Neural cell (in vitro differentiated cells): ENCODE results near the gene PRKG1. TPM values are rescaled to one million over a fixed set of nuclear protein-coding genes. Genes with fewer than 3 reads are reported as not detected.
A peak's percentile ranks its signal among the peaks of the same experiment; 100 is the strongest.

ENCODE experiments used
- H2AFZ ChIP-seq: fragments of 200-600, 300-800 bp; sonication (generic), shearing (Covaris generic); 2 replicates; pipeline ENCODE4 v1.6.0; 2014; ENCODE audit warnings: low read depth, mild to moderate bottlenecking, antibody characterized with exemption, low read length, moderate library complexity
- H3F3A ChIP-seq: fragments of 200-600 bp; shearing (Covaris generic); 2 replicates; pipeline ENCODE4 v1.6.1; 2016; ENCODE audit warnings: mild to moderate bottlenecking, moderate library complexity, mixed read lengths, antibody characterized with exemption, low read length; ENCODE audit not compliant: insufficient read depth, poor library complexity, severe bottlenecking
- H3K27ac ChIP-seq: fragments of 200-600, 300-800 bp; sonication (generic), shearing (Covaris generic); 2 replicates; pipeline ENCODE4 v1.5.1; 2014; ENCODE audit warnings: mild to moderate bottlenecking, low read length, moderate library complexity
- H3K27me3 ChIP-seq: fragments of 300-800, 200-600 bp; sonication (generic), shearing (Covaris generic); 2 replicates; pipeline ENCODE4 v1.6.0; 2014; ENCODE audit warnings: mild to moderate bottlenecking, low read depth, low read length, moderate library complexity; ENCODE audit not compliant: insufficient read depth
- H3K36me3 ChIP-seq: fragments of 300-800, 200-600 bp; sonication (generic), shearing (Covaris generic); 2 replicates; pipeline ENCODE4 v1.5.1; 2014; ENCODE audit warnings: mild to moderate bottlenecking, antibody characterized with exemption, low read length, moderate library complexity; ENCODE audit not compliant: insufficient read depth
- H3K4me2 ChIP-seq: fragments of 300-800, 200-600 bp; sonication (generic), shearing (Covaris generic); 2 replicates; pipeline ENCODE4 v1.6.0; 2014; ENCODE audit warnings: mild to moderate bottlenecking, low read length
- H3K4me3 ChIP-seq: fragments of 300-800, 200-600 bp; sonication (generic), shearing (Covaris generic); 2 replicates; pipeline ENCODE4 v1.5.1; 2014; ENCODE audit warnings: mild to moderate bottlenecking, low read length, moderate library complexity
- H3K79me2 ChIP-seq: fragments of 200-600 bp; shearing (Covaris generic); replicated peaks from 2 replicates; pipeline ENCODE4 v1.6.0; 2014; ENCODE audit warnings: mild to moderate bottlenecking, low read length, moderate library complexity; ENCODE audit not compliant: insufficient read depth
- H3K9ac ChIP-seq: fragments of 300-800, 200-600 bp; sonication (generic), shearing (Covaris generic); 2 replicates; pipeline ENCODE4 v1.6.1; 2016; ENCODE audit warnings: mild to moderate bottlenecking, low read length, mixed read lengths
- H3K9me2 ChIP-seq: fragments of 200-600 bp; shearing (Covaris generic); 2 replicates; pipeline ENCODE4 v1.6.1; 2016; ENCODE audit warnings: mild to moderate bottlenecking, low read length, mixed read lengths; ENCODE audit not compliant: insufficient read depth
- H3K9me3 ChIP-seq: fragments of 200-600, 300-800 bp; sonication (generic), shearing (Covaris generic); 2 replicates; pipeline ENCODE4 v1.6.1; 2016; ENCODE audit warnings: mild to moderate bottlenecking, mixed run types, low read length, moderate library complexity, mixed read lengths
- H4K20me1 ChIP-seq: fragments of 200-600 bp; shearing (Covaris generic); 2 replicates; pipeline ENCODE4 v1.6.1; 2016; ENCODE audit warnings: mild to moderate bottlenecking, mixed run types; ENCODE audit not compliant: insufficient read depth
- CTCF ChIP-seq: fragments of 450-650 bp; IDR thresholded peaks from 2 replicates; pipeline ENCODE4 v1.5.1; 2014; ENCODE audit warnings: antibody characterized with exemption, mild to moderate bottlenecking, moderate library complexity; ENCODE audit not compliant: poor library complexity, severe bottlenecking
- EP300 ChIP-seq: fragments of 450-650 bp; conservative IDR thresholded peaks from 2 replicates; pipeline ENCODE4 v1.6.1; 2014; ENCODE audit warnings: antibody characterized with exemption, mild to moderate bottlenecking, moderate library complexity; ENCODE audit not compliant: poor library complexity, severe bottlenecking
- EZH2 ChIP-seq: fragments of 200-600, 300-800 bp; shearing (Covaris generic), sonication (generic); IDR thresholded peaks from 2 replicates; pipeline ENCODE4 v1.6.1; 2014; ENCODE audit warnings: antibody characterized with exemption, low read length, borderline replicate concordance, mild to moderate bottlenecking; ENCODE audit not compliant: insufficient read depth, poor library complexity, severe bottlenecking
- MXI1 ChIP-seq: fragments of 450-650 bp; conservative IDR thresholded peaks from 2 replicates; pipeline ENCODE4 v1.6.1; 2014; ENCODE audit warnings: antibody characterized with exemption, mild to moderate bottlenecking; ENCODE audit not compliant: poor library complexity, severe bottlenecking
- POLR2AphosphoS5 ChIP-seq: IDR thresholded peaks from 2 replicates; pipeline ENCODE4 v1.6.1; 2012
- RAD21 ChIP-seq: fragments of 450-650 bp; conservative IDR thresholded peaks from 2 replicates; pipeline ENCODE4 v1.6.1; 2014; ENCODE audit warnings: antibody characterized with exemption, mild to moderate bottlenecking, moderate library complexity
- SMC3 ChIP-seq: fragments of 450-650 bp; conservative IDR thresholded peaks from 2 replicates; pipeline ENCODE4 v1.6.1; 2014; ENCODE audit warnings: antibody characterized with exemption, mild to moderate bottlenecking, moderate library complexity; ENCODE audit not compliant: poor library complexity
- TAF1 ChIP-seq: IDR thresholded peaks from 2 replicates; pipeline ENCODE4 v1.6.1; 2012; ENCODE audit warnings: low read depth
- polyA plus RNA-seq: library from polyadenylated mRNA; depleted of rRNA; stranded (reverse); fragments of >200 nt; gene quantifications from 2 replicates; pipeline ENCODE4 v1.2.3, GENCODE V29; 2014
- TF ChIP-seq, protein P1 (sequence below): IDR thresholded peaks from 2 replicates; pipeline ENCODE4 v1.6.1; 2012; ENCODE audit warnings: borderline replicate concordance

The PRKG1 gene
- polyA plus RNA-seq, 1 donor from 2014 or later = 2.2 TPM

DNA sequence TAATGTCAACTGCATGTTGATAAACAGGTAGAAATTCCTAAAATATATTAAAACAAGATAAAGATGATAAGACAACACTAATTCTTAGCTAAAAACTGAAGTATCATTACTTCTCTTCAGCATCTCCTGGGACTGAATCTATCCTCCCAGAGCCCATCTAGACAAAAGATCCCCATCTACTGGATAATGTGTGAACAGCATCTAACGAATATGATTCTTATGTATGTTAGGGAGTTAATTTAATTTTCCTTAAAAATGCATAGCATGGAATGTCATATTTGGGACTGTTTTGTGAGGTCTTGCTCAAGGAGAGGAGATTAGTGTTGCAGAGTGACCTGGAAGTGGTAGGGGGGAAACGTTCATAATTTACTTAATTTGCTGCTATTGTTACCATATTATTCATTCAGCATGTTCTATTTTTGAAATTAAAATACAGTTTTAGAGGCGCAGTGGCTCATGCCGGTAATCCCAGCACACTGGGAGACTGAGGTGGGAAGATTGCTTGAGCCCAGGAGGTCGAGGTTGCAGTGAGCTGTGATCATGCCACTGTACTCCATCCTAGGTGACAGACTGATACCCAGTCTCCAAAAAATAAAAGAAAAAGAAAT lies 930.2 kb downstream of the PRKG1 start:
- no peak overlapping the region for H3K9ac ChIP-seq
- no peaks in the 10 kb centered on the region for H3F3A ChIP-seq
- H3K9me2 ChIP-seq = no peaks in the 10 kb centered on the region
- TF ChIP-seq MXI1 = no peak
- no peak for TF ChIP-seq TAF1
- no peak for TF ChIP-seq EP300
- TF ChIP-seq RAD21 = peak; percentile 76
- TF ChIP-seq POLR2AphosphoS5 = no peak
- peak; percentile 81 for TF ChIP-seq SMC3
- TF ChIP-seq, protein P1, sequence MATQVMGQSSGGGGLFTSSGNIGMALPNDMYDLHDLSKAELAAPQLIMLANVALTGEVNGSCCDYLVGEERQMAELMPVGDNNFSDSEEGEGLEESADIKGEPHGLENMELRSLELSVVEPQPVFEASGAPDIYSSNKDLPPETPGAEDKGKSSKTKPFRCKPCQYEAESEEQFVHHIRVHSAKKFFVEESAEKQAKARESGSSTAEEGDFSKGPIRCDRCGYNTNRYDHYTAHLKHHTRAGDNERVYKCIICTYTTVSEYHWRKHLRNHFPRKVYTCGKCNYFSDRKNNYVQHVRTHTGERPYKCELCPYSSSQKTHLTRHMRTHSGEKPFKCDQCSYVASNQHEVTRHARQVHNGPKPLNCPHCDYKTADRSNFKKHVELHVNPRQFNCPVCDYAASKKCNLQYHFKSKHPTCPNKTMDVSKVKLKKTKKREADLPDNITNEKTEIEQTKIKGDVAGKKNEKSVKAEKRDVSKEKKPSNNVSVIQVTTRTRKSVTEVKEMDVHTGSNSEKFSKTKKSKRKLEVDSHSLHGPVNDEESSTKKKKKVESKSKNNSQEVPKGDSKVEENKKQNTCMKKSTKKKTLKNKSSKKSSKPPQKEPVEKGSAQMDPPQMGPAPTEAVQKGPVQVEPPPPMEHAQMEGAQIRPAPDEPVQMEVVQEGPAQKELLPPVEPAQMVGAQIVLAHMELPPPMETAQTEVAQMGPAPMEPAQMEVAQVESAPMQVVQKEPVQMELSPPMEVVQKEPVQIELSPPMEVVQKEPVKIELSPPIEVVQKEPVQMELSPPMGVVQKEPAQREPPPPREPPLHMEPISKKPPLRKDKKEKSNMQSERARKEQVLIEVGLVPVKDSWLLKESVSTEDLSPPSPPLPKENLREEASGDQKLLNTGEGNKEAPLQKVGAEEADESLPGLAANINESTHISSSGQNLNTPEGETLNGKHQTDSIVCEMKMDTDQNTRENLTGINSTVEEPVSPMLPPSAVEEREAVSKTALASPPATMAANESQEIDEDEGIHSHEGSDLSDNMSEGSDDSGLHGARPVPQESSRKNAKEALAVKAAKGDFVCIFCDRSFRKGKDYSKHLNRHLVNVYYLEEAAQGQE = no peak
- peak; percentile 79 for TF ChIP-seq CTCF
- no peak for TF ChIP-seq EZH2
- no peak overlapping the region for H3K4me2 ChIP-seq
- H3K27me3 ChIP-seq = no peaks in the 10 kb centered on the region
- H3K79me2 ChIP-seq = no peaks in the 10 kb centered on the region
- no peak overlapping the region for H3K27ac ChIP-seq
- no peak overlapping the region for H2AFZ ChIP-seq
- no peak overlapping the region for H3K4me3 ChIP-seq
- no peaks in the 10 kb centered on the region for H4K20me1 ChIP-seq
- H3K36me3 ChIP-seq = no peaks in the 10 kb centered on the region
- H3K9me3 ChIP-seq = peaks cover 6% of the 10 kb centered on the region

DNA sequence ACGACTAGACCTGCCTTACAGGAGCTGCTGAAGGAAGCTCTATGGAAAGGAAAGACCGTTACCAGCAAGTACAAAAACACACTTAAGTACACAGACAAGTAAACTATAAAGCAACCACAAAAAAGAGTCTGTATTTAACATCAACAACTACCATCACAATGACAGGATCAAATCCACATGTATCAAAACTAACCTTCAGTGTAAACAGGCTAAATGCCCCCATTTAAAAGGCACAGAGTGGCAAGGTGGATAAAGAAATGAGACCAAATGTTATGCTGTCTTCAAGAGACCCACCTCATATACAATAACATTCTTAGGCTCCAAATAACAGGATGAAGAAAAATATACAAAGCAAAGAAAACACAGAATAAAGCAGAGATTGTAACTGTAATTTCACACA lies 932.8 kb downstream of the PRKG1 start:
- Histone ChIP-seq H3K27ac (no peak overlapping the region), H3K79me2 (no peaks in the 10 kb centered on the region), H3K9me2 (no peaks in the 10 kb centered on the region), H3K27me3 (no peaks in the 10 kb centered on the region), H2AFZ (no peak overlapping the region), H3K9ac (no peak overlapping the region), H3F3A (no peaks in the 10 kb centered on the region), H3K4me3 (no peak overlapping the region), H4K20me1 (no peaks in the 10 kb centered on the region), H3K4me2 (no peak overlapping the region), H3K9me3 (peaks cover 6% of the 10 kb centered on the region), H3K36me3 (no peaks in the 10 kb centered on the region)
- TF ChIP-seq EZH2 (no peak), POLR2AphosphoS5 (no peak), CTCF (no peak), RAD21 (no peak), MXI1 (no peak), SMC3 (no peak), TAF1 (no peak), EP300 (no peak)
- TF ChIP-seq, protein P1 = no peak
